ENCODE results near the gene LRPAP1. TPM values are rescaled to one million over a fixed set of nuclear protein-coding genes. Genes with fewer than 3 reads are reported as not detected.
"Not testable (repeated sequence)": the region's sequence is repeated elsewhere in the genome, so short reads cannot be mapped to it uniquely, and the experiment has no call there.

The LRPAP1 gene
- total and polyA plus RNA-seq, 9 donors = 74.3 to 179 (median 135) TPM

DNA sequence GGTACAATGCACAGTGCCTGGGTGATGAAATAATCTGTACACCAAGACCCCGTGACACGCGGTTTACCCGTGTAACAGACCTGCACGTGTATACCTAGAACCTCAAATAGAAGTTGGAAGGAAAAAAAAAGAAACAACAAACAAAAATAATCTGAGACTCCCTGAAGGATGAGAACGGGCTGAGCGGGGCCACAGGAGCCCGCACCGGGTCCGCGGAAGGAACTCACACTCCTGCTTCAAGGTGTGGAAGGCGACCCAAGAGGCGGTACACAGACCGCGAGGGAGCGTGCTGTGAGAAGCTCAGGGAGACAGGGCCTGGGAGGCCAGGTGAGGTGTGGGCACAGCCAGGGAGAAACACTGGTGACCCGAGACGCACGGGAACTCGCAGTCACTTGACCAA is 42.1 kb upstream of the LRPAP1 start:
- not testable (repeated sequence) for H3K9me3 ChIP-seq; H3K36me3 ChIP-seq; H3K27me3 ChIP-seq; H3K27ac ChIP-seq; H3K4me3 ChIP-seq; DNase-seq; H3K4me1 ChIP-seq (ENCODE audit: insufficient read depth)
- WGBS, 3 donors = 88 to 90% (median 89%) methylated on average over 20 of the region's 20 CpGs
- intact Hi-C loops (cut with DNase I) = loop anchor here in 1 of 4 donors (5.0 kb wide), 1 partner anchor 298 kb away; no protein-coding TSS in a partner anchor

DNA sequence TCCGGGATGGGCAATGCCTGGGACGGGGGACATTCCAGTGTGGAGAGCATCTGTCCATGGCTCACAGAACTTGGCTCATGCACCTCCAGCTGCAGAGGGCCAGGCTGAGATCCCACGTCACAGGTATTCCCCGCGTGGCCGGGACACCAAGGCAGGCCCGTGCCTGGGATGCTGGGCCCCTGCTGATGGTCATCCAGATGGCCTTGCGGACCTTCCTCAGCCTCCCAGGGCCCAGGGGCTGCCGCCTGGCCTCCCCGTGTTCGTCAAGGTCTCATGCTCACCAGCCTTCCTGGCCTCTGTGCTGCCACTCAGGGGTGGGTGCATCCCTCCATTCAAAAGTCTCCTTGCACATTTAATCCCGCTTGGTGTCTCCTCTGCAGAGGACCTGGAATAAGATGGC is 40.9 kb upstream of the LRPAP1 start:
- Histone ChIP-seq H3K27me3 (no peaks in the 10 kb centered on the region), H3K36me3 (no peaks in the 10 kb centered on the region), H3K9me3 (no peaks in the 10 kb centered on the region), H3K4me1 (ENCODE audit: insufficient read depth) (no peaks in the 10 kb centered on the region), H3K27ac (no peak overlapping the region), H3K4me3 (no peak overlapping the region)
- no peak for DNase-seq
- intact Hi-C loops (cut with DNase I) = loop anchor here in 1 of 4 donors (5.0 kb wide), 1 partner anchor 299 kb away; no protein-coding TSS in a partner anchor
- WGBS, 3 donors = 80 to 88% (median 82%) methylated on average over 12 of the region's 12 CpGs
- TF ChIP-seq EP300 (IDR thresholded peaks at IDR 0.05) (no peak), POLR2A (IDR thresholded peaks at IDR 0.05) (no peak)
- TF ChIP-seq, protein P1, sequence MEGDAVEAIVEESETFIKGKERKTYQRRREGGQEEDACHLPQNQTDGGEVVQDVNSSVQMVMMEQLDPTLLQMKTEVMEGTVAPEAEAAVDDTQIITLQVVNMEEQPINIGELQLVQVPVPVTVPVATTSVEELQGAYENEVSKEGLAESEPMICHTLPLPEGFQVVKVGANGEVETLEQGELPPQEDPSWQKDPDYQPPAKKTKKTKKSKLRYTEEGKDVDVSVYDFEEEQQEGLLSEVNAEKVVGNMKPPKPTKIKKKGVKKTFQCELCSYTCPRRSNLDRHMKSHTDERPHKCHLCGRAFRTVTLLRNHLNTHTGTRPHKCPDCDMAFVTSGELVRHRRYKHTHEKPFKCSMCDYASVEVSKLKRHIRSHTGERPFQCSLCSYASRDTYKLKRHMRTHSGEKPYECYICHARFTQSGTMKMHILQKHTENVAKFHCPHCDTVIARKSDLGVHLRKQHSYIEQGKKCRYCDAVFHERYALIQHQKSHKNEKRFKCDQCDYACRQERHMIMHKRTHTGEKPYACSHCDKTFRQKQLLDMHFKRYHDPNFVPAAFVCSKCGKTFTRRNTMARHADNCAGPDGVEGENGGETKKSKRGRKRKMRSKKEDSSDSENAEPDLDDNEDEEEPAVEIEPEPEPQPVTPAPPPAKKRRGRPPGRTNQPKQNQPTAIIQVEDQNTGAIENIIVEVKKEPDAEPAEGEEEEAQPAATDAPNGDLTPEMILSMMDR (IDR thresholded peaks at IDR 0.05) = no peak

DNA sequence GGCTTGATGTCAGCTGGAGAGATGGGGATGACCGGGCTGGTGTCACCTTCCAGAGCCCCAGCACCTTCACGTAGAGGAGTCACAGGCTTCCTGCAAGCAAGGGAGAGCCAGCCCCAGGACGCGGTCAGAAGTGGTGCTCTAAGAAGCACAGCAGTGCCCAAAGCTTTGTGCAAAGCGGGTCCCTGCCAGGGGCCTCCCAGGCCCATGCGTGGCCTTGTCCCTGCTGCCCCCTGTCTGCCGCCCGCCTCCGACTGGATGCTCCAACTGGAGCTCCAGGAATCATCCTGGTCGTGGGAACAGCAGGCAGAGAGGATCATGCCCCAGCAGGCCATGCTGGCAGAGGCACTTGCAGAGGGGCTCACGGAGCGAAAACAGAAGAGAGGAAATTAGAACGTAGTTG is 40.1 kb upstream of the LRPAP1 start:
- DNase-seq = no peak
- TF ChIP-seq POLR2A (IDR thresholded peaks at IDR 0.05) (no peak), EP300 (IDR thresholded peaks at IDR 0.05) (no peak)
- TF ChIP-seq, protein P1 (IDR thresholded peaks at IDR 0.05) = no peak
- Histone ChIP-seq H3K9me3 (no peaks in the 10 kb centered on the region), H3K27me3 (no peaks in the 10 kb centered on the region), H3K36me3 (no peaks in the 10 kb centered on the region), H3K4me1 (ENCODE audit: insufficient read depth) (no peaks in the 10 kb centered on the region), H3K27ac (no peak overlapping the region), H3K4me3 (no peak overlapping the region)
- 56 to 66% (median 64%) methylated on average over 12 to 13 of the region's 13 CpGs for WGBS, 3 donors
- intact Hi-C loops (cut with DNase I) = loop anchor here in 1 of 4 donors (5.0 kb wide), 1 partner anchor 300 kb away; no protein-coding TSS in a partner anchor

DNA sequence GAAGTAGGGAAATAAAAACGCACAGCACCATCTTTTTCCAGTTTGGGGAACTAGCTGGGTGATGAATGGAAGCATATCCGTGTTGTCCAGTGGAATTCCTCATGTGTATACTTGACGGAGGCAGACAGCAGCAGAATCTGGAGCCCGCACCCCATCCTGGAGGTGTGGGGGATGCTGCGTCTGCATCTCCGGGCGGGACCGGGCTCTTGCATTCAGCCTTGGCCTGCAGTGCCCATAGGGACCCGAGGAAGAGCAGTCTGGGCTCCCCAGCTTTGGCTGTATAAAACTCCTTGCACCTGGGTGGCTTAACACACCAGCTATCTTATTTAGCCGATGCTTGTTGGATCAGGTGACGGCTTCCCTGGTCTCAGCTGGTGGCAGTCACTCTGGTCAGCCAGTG is 39.7 kb upstream of the LRPAP1 start:
- H3K9me3 ChIP-seq = no peaks in the 10 kb centered on the region
- H3K27me3 ChIP-seq = no peaks in the 10 kb centered on the region
- WGBS, 3 donors = 83 to 85% (median 85%) methylated on average over 10 to 11 of the region's 11 CpGs
- no peak overlapping the region for H3K27ac ChIP-seq
- intact Hi-C loops (cut with DNase I) = loop anchor here in 1 of 4 donors (5.0 kb wide), 1 partner anchor 300 kb away; no protein-coding TSS in a partner anchor
- DNase-seq = no peak
- TF ChIP-seq POLR2A (IDR thresholded peaks at IDR 0.05) (no peak), EP300 (IDR thresholded peaks at IDR 0.05) (no peak)
- H3K36me3 ChIP-seq = no peaks in the 10 kb centered on the region
- no peaks in the 10 kb centered on the region for H3K4me1 ChIP-seq (ENCODE audit: insufficient read depth)
- H3K4me3 ChIP-seq = no peak overlapping the region

DNA sequence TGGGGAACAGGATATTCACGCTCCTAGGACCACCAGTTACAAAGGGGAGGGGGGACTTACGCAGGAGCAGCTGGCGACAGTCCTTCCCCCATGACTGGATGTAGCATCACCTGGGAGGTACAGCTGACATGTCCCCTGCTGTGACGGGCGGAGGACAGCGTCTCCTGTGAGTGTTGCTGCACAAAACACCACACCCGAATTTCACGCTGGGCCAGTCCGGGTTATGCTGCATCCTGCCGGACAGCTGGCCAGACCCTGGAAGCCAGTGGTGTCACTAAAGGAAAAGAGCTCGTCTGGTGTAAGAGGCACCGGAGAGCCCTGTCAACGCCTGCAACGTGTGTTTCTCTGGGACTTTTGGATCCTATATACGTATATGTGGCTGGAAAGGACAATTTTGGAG is 38.7 kb upstream of the LRPAP1 start:
- H3K4me1 ChIP-seq (ENCODE audit: insufficient read depth); H3K9me3 ChIP-seq; H3K27ac ChIP-seq; H3K27me3 ChIP-seq; H3K4me3 ChIP-seq; DNase-seq; H3K36me3 ChIP-seq: not testable (repeated sequence)
- WGBS, 3 donors = 70 to 75% (median 71%) methylated on average over 13 to 15 of the region's 15 CpGs
- intact Hi-C loops (cut with DNase I) = loop anchor here in 1 of 4 donors (5.0 kb wide), 1 partner anchor 301 kb away; no protein-coding TSS in a partner anchor

DNA sequence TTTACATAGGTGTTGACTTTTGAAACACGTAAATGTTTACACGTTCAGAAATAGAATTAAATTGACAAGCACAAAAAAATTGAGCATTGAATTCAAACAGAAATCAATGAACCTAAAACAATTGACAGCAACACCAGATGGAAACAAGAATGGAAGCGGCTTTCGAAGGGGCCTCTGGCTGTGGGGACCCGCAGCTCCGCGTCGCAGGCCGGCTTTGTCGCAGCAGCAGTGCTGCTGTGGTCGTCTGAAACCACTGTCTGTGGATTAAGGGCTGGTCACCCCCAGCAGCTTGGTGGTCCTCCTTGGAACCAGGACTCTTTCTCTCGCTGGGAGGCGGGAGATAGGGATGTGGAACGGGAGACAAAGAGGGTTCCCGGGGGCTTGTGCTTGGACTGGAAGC is 37.4 kb upstream of the LRPAP1 start:
- not testable (repeated sequence) for H3K36me3 ChIP-seq; H3K4me1 ChIP-seq (ENCODE audit: insufficient read depth); H3K9me3 ChIP-seq; H3K4me3 ChIP-seq; H3K27ac ChIP-seq; DNase-seq; H3K27me3 ChIP-seq
- intact Hi-C loops (cut with DNase I) = loop anchor here in 1 of 4 donors (5.0 kb wide), 1 partner anchor 303 kb away; no protein-coding TSS in a partner anchor
- 77 to 83% (median 83%) methylated on average over 9 to 15 of the region's 15 CpGs for WGBS, 3 donors

DNA sequence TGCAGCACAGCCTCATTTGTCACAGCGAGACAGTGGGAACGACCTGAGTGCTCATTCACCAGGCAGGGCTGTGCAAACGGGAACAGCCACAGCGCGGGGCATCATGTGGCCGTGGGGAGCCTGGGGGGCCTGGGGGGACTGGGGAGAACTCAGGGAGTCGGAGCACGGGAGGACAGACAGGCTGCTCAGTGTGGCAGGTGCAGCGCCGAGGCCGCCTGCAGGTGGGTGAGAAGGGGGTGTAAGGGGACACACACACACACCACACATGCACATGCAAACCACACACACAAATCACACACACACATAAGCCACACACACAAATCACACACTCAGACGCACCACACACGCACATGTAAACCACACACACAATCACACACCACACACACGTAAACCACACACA is 34.5 kb upstream of the LRPAP1 start:
- WGBS, 3 donors = 50 to 70% (median 53%) methylated on average over 7 to 12 of the region's 14 CpGs
- H3K27ac ChIP-seq; H3K4me3 ChIP-seq; H3K4me1 ChIP-seq (ENCODE audit: insufficient read depth); H3K9me3 ChIP-seq; H3K27me3 ChIP-seq; H3K36me3 ChIP-seq; DNase-seq; intact Hi-C loops (cut with DNase I): not testable (repeated sequence)

DNA sequence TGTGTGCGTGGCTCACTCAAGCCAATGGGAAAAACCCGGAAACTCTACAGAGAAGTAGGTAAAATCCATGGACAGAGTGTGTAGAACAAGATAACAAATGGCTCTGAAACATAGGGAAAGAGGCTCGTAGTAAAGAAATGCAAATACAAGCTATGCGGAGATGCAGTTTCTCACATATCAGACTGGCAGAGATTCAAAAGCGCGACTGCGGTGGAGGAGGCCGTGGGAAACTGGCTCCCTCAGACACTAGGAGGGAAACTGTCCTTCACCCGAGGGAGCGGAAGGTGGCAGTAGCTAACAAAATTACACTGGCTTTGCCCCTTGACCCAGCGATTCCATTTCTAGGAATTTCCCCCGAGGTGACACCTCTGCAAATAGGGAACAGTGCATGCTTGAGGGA is 34.1 kb upstream of the LRPAP1 start:
- H3K36me3 ChIP-seq; intact Hi-C loops (cut with DNase I); H3K27me3 ChIP-seq; H3K27ac ChIP-seq; H3K4me3 ChIP-seq; H3K9me3 ChIP-seq; DNase-seq; H3K4me1 ChIP-seq (ENCODE audit: insufficient read depth): not testable (repeated sequence)
- 9 to 10% (median 10%) methylated on average over 9 to 10 of the region's 12 CpGs for WGBS, 3 donors

DNA sequence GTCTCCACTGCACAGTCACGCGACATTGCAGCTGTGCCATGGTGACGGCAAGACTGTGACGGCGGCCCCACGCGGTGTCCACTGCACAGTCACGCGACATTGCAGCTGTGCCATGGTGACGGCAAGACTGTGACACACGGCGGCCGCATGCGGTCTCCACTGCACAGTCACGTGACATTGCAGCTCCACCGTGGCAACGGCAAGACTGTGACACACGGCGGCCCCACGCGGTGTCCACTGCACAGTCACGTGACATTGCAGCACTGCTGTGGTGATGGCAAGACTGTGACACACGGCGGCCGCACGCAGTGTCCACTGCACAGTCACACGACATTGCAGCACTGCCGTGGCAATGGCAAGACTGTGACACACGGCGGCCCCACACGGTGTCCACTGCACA is 32.7 kb upstream of the LRPAP1 start:
- intact Hi-C loops (cut with DNase I); H3K36me3 ChIP-seq; H3K27ac ChIP-seq; H3K4me1 ChIP-seq (ENCODE audit: insufficient read depth); H3K4me3 ChIP-seq; H3K27me3 ChIP-seq; DNase-seq; H3K9me3 ChIP-seq: not testable (repeated sequence)
- 91 to 95% (median 92%) methylated on average over 28 to 31 of the region's 31 CpGs for WGBS, 3 donors

Measured in ovary (tissue), 9 donors.